CD4-positive, CD25-positive, alpha-beta regulatory T cell (primary cell): Measurements from ENCODE around the gene IL4. TPM values are rescaled to one million over a fixed set of nuclear protein-coding genes. Genes with fewer than 3 reads are reported as not detected.

Experiments
- ATAC-seq, 2 donors: fragments of 150-1000 bp; cut with Tn5 transposase; one replicate each; pipeline ENCODE4 v1.10.0; 2021; ENCODE audit warnings: low read depth in 2 of 2, moderate number of reproducible peaks in 2 of 2, moderate library complexity in 1 of 2
- DNase-seq, 3 donors: peaks; one replicate each; pipeline versions ENCODE4 v3.0.0 to v3.0.0-alpha.2; 2012 to 2022; ENCODE audit warnings: mixed read lengths in 1 of 3
- H3K27ac ChIP-seq: one replicate; pipeline ENCODE4 v1.7.0; 2013; ENCODE audit warnings: mild to moderate bottlenecking, low read length; ENCODE audit not compliant: insufficient read depth, poor library complexity, severe bottlenecking
- H3K27me3 ChIP-seq: one replicate; pipeline ENCODE4 v1.7.0; 2013; ENCODE audit warnings: low read length; ENCODE audit not compliant: control insufficient read depth, insufficient read depth
- H3K36me3 ChIP-seq: one replicate; pipeline ENCODE4 v1.7.0; 2013; ENCODE audit warnings: mild to moderate bottlenecking, low read length, moderate library complexity; ENCODE audit not compliant: control insufficient read depth, insufficient read depth
- H3K4me1 ChIP-seq: 2 replicates; pipeline ENCODE4 v1.7.0; 2013; ENCODE audit warnings: mild to moderate bottlenecking, low read length; ENCODE audit not compliant: insufficient read depth, control insufficient read depth, poor library complexity, severe bottlenecking
- H3K4me3 ChIP-seq: one replicate; pipeline ENCODE4 v1.7.0; 2013; ENCODE audit warnings: low read depth, mild to moderate bottlenecking, low read length, moderate library complexity
- H3K9me3 ChIP-seq, 2 experiments: 1 replicate in 1 of 2; 2 replicates in 1 of 2; pipeline ENCODE4 v1.7.0; 2013; ENCODE audit warnings: low read length in 2 of 2, mild to moderate bottlenecking in 1 of 2, moderate library complexity in 1 of 2; ENCODE audit not compliant: control insufficient read depth in 2 of 2
- H3K27ac Mint-ChIP-seq, 3 donors: one replicate each; pipeline ENCODE4 v1.8.0; 2020 to 2022; ENCODE audit warnings: mild to moderate bottlenecking in 3 of 3, mixed read lengths in 3 of 3, moderate library complexity in 2 of 3
- H3K27me3 Mint-ChIP-seq: one replicate; pipeline ENCODE4 v1.8.0; 2022; ENCODE audit warnings: mild to moderate bottlenecking, mixed read lengths
- H3K36me3 Mint-ChIP-seq: one replicate; pipeline ENCODE4 v1.8.0; 2020; ENCODE audit warnings: mixed read lengths
- H3K4me1 Mint-ChIP-seq, 4 donors: one replicate each; pipeline ENCODE4 v1.8.0; 2020 to 2022; ENCODE audit warnings: mixed read lengths in 4 of 4, mild to moderate bottlenecking in 1 of 4
- H3K4me3 Mint-ChIP-seq, 4 donors: one replicate each; pipeline ENCODE4 v1.8.0; 2020 to 2022; ENCODE audit warnings: mild to moderate bottlenecking in 4 of 4, mixed read lengths in 4 of 4, moderate library complexity in 3 of 4
- H3K9me3 Mint-ChIP-seq, 7 donors: one replicate each; pipeline ENCODE4 v1.8.0; 2020 to 2022; ENCODE audit warnings: mixed read lengths in 7 of 7, mild to moderate bottlenecking in 3 of 7, moderate library complexity in 2 of 7
- polyA plus RNA-seq, 4 donors: library from polyadenylated mRNA; unstranded; fragments of 300-500 nt; fragmentation: Illumina TruSeq; gene quantifications; one replicate each; pipeline ENCODE4 v1.2.3, GENCODE V29; 2021
- total RNA-seq: library from RNA; stranded (reverse); gene quantifications from one replicate; pipeline ENCODE4 v1.2.3, GENCODE V29; 2022

The IL4 gene
- total and polyA plus RNA-seq, 5 donors from 2014 or later, result 1.6 to 2.1 TPM; not detected in 3

- peaks cover 0 to 8% (median 6%) of the 10 kb centered on the region in 4 donors for H3K4me1 Mint-ChIP-seq
- no peaks in the 10 kb centered on the region for H3K36me3 ChIP-seq
- H3K9me3 ChIP-seq, result no peaks in the 10 kb centered on the region
- H3K4me3 Mint-ChIP-seq, result no peak overlapping the region
- peaks cover 9% of the 10 kb centered on the region for H3K36me3 Mint-ChIP-seq
- no peak overlapping the region for H3K27ac ChIP-seq
- ATAC-seq (no peak), DNase-seq (no peak)
- no peak overlapping the region for H3K4me3 ChIP-seq
- H3K9me3 Mint-ChIP-seq, result no peaks in the 10 kb centered on the region
- peak overlapping the region in 1 of 3 donors; percentile 82 for H3K27ac Mint-ChIP-seq
- H3K27me3 Mint-ChIP-seq, result peaks cover 4% of the 10 kb centered on the region
- H3K27me3 ChIP-seq, result no peaks in the 10 kb centered on the region
- no peaks in the 10 kb centered on the region for H3K4me1 ChIP-seq
These were observed 4.9 kb downstream of the IL4 start for GRCh38 chr5:132678735-132679134.

GRCh38 chr5:132679166-132679565, 5.4 kb downstream of the IL4 start:
- DNase-seq, result no peak
- peak overlapping the region in 1 of 3 donors; percentile 82 for H3K27ac Mint-ChIP-seq

GRCh38 chr5:132679717-132680380, 6.1 kb downstream of the IL4 start:
- ATAC-seq (no peak), DNase-seq (no peak)
- Mint-ChIP-seq H3K36me3 (peaks cover 9% of the 10 kb centered on the region), H3K27ac (no peak overlapping the region), H3K27me3 (peaks cover 4% of the 10 kb centered on the region), H3K4me1 (peaks cover 0 to 8% (median 4%) of the 10 kb centered on the region in 4 donors), H3K9me3 (no peaks in the 10 kb centered on the region), H3K4me3 (peak overlapping the region in 1 of 4 donors; percentile 49)
- no peaks in the 10 kb centered on the region for H3K36me3 ChIP-seq
- H3K9me3 ChIP-seq, result no peaks in the 10 kb centered on the region
- no peak overlapping the region for H3K27ac ChIP-seq
- H3K27me3 ChIP-seq, result no peaks in the 10 kb centered on the region
- no peaks in the 10 kb centered on the region for H3K4me1 ChIP-seq
- no peak overlapping the region for H3K4me3 ChIP-seq

More at GRCh38 chr5:132679166-132679565, 5.4 kb downstream of the IL4 start:
- Histone ChIP-seq H3K9me3 (no peaks in the 10 kb centered on the region), H3K27me3 (no peaks in the 10 kb centered on the region), H3K4me3 (no peak overlapping the region), H3K4me1 (no peaks in the 10 kb centered on the region), H3K36me3 (no peaks in the 10 kb centered on the region), H3K27ac (no peak overlapping the region)
- no peak overlapping the region for H3K4me3 Mint-ChIP-seq
- no peak for ATAC-seq
- peaks cover 9% of the 10 kb centered on the region for H3K36me3 Mint-ChIP-seq
- no peaks in the 10 kb centered on the region for H3K9me3 Mint-ChIP-seq
- H3K27me3 Mint-ChIP-seq, result peaks cover 4% of the 10 kb centered on the region
- peaks cover 0 to 8% (median 5%) of the 10 kb centered on the region in 4 donors for H3K4me1 Mint-ChIP-seq

GRCh38 chr5:132680780-132681475, 7.1 kb downstream of the IL4 start:
- Mint-ChIP-seq H3K4me3 (no peak overlapping the region), H3K27ac (peak overlapping the region in 1 of 3 donors; percentile 69), H3K27me3 (peaks cover 4% of the 10 kb centered on the region), H3K4me1 (peaks cover 0 to 6% (median 2%) of the 10 kb centered on the region in 4 donors), H3K9me3 (no peaks in the 10 kb centered on the region), H3K36me3 (peaks cover 9% of the 10 kb centered on the region)
- no peaks in the 10 kb centered on the region for H3K36me3 ChIP-seq
- no peaks in the 10 kb centered on the region for H3K27me3 ChIP-seq
- DNase-seq, result no peak
- ATAC-seq, result no peak
- H3K4me1 ChIP-seq, result no peaks in the 10 kb centered on the region
- H3K9me3 ChIP-seq, result no peaks in the 10 kb centered on the region
- no peak overlapping the region for H3K27ac ChIP-seq
- H3K4me3 ChIP-seq, result no peak overlapping the region

GRCh38 chr5:132681476-132681831, 7.7 kb downstream of the IL4 start:
- H3K9me3 ChIP-seq, result no peaks in the 10 kb centered on the region
- H3K27me3 Mint-ChIP-seq, result peaks cover 4% of the 10 kb centered on the region
- peaks cover 0 to 6% (median 2%) of the 10 kb centered on the region in 4 donors for H3K4me1 Mint-ChIP-seq
- H3K27ac ChIP-seq, result no peak overlapping the region
- no peaks in the 10 kb centered on the region for H3K27me3 ChIP-seq
- H3K4me3 Mint-ChIP-seq, result no peak overlapping the region
- peaks cover 9% of the 10 kb centered on the region for H3K36me3 Mint-ChIP-seq
- H3K9me3 Mint-ChIP-seq, result no peaks in the 10 kb centered on the region
- ATAC-seq (no peak), DNase-seq (no peak)
- H3K36me3 ChIP-seq, result no peaks in the 10 kb centered on the region
- no peaks in the 10 kb centered on the region for H3K4me1 ChIP-seq
- H3K27ac Mint-ChIP-seq, result no peak overlapping the region
- no peak overlapping the region for H3K4me3 ChIP-seq

- Histone ChIP-seq H3K4me1 (no peaks in the 10 kb centered on the region), H3K27ac (no peak overlapping the region), H3K9me3 (no peaks in the 10 kb centered on the region), H3K36me3 (no peaks in the 10 kb centered on the region), H3K4me3 (no peak overlapping the region), H3K27me3 (no peaks in the 10 kb centered on the region)
- Mint-ChIP-seq H3K4me1 (peaks cover 0 to 6% (median 3%) of the 10 kb centered on the region in 4 donors), H3K27ac (peak overlapping the region in 1 of 3 donors; percentile 83), H3K36me3 (peaks cover 9% of the 10 kb centered on the region), H3K4me3 (no peak overlapping the region), H3K27me3 (peaks cover 4% of the 10 kb centered on the region), H3K9me3 (no peaks in the 10 kb centered on the region)
- DNase-seq, result no peak
- ATAC-seq, result no peak
These were observed 8.2 kb downstream of the IL4 start for GRCh38 chr5:132681983-132682382.

GRCh38 chr5:132684491-132684890, 10.7 kb downstream of the IL4 start:
- Mint-ChIP-seq H3K4me1 (peaks cover 14 to 18% (median 17%) of the 10 kb centered on the region in 4 donors), H3K4me3 (no peak overlapping the region), H3K27ac (no peak overlapping the region), H3K36me3 (peaks cover 17% of the 10 kb centered on the region), H3K27me3 (peaks cover 4% of the 10 kb centered on the region), H3K9me3 (no peaks in the 10 kb centered on the region)
- H3K4me1 ChIP-seq, result peaks cover 17% of the 10 kb centered on the region
- no peak for DNase-seq
- no peak overlapping the region for H3K27ac ChIP-seq
- no peaks in the 10 kb centered on the region for H3K27me3 ChIP-seq
- H3K9me3 ChIP-seq, result no peaks in the 10 kb centered on the region
- H3K4me3 ChIP-seq, result no peak overlapping the region
- no peaks in the 10 kb centered on the region for H3K36me3 ChIP-seq
- ATAC-seq, result no peak
